RKO (cell line): ENCODE data around the gene MCC.

Source experiments
- DNase-seq: peaks from one replicate; pipeline ENCODE4 v3.0.0-alpha.2; 2016; ENCODE audit warnings: low spot score

Gene MCC

GRCh38 chr5:113202287-113202686 lies 286.0 kb downstream of the MCC start:
- DNase-seq: no peak

DNA sequence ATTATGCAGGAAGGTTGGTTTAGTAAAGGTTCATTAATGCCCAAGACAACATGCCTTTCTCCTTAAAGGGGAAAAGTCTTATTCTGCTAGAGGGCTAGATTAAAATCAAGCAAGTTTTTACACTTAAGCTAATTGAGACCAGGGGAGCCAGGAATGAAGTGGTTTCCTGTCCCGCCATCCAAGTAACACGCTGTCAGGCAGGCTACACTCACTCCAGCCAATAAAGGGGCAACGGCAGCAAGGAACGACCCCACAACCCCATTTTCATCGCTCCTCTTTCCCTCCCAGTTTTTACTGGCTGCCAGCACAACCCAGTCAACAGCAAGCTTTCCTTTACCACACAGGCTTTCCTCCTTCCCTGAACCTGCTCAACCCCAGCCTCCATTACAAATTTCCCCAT lies 286.5 kb downstream of the MCC start:
- DNase-seq: no peak

- DNase-seq: no peak
Measured at GRCh38 chr5:113199122-113199905, 288.9 kb downstream of the MCC start.

DNA sequence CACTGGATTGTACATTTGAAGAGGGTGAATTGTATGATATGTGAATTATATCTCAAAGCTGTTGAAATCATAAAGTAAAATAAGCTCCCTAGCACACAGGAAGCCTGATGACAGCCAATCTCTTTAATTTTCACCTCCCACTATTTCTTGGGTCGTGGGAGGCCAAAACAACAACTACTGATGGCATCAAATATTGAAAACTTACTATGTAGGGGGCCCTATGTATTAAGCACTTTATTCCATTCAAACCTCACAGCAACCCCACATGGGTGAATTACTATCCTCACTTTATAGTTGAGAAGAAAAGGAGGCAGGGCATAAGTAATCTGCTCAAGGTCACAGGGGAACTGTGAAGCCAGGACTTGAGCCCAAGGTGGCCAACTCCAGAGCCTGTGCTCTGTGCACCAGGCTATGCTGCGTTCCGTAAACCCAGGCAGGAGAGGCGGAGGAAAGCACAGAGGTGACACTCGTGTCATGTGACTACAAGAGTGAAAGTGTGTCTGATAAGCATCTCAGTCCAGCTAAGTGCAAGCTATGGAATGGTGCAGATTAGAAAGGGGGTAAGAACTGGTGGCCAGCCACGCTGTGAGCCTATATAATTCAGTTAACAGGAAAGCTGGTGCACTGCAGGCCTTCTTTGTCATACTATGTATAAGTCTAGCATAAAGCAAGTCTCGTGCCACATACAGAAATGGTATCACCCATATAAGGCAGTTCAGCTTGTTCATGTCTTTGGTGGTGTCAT lies 290.6 kb downstream of the MCC start:
- no peak for DNase-seq

GRCh38 chr5:113195771-113196170 lies 292.5 kb downstream of the MCC start:
- no peak for DNase-seq

- DNase-seq: no peak
Measured at GRCh38 chr5:113195251-113195650, 293.0 kb downstream of the MCC start.

DNA sequence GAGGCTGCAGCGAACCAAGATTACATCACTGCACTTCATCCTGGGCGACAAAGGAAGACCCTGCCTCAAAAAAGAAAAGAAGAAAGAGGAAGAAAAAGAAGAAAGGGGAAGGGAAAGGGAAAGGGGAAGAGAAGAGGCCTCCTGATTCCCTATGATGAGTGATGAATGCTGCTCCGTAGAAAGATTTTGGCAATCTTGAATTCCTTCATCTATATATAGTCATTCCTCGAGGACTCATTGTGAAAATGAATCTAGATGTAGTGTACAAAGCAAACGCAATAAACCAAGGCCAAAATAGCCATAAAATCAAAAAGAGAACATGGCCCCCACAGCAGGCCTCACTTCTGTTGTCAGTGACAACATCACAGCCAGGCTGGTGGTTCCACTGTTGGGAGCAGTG lies 293.7 kb downstream of the MCC start:
- DNase-seq: no peak

DNA sequence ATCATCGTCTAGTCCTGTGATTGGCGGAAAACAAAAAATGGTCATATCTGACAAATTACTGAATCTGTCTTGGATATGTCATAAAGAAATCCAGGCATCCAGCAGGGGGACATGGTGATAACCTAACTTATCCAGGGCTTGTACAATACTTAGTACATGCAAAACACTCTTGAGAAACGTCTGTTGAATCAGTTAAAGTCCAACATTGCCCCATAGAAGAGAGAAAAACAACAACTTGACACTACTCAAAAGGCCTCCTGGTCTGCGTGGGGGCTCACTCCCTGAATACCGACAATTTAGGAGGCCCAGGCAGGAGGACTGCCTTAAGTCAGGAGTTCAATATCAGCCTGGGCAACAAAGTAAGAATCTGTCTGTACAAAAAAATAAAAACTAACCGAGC lies 294.1 kb downstream of the MCC start:
- no peak for DNase-seq

DNA sequence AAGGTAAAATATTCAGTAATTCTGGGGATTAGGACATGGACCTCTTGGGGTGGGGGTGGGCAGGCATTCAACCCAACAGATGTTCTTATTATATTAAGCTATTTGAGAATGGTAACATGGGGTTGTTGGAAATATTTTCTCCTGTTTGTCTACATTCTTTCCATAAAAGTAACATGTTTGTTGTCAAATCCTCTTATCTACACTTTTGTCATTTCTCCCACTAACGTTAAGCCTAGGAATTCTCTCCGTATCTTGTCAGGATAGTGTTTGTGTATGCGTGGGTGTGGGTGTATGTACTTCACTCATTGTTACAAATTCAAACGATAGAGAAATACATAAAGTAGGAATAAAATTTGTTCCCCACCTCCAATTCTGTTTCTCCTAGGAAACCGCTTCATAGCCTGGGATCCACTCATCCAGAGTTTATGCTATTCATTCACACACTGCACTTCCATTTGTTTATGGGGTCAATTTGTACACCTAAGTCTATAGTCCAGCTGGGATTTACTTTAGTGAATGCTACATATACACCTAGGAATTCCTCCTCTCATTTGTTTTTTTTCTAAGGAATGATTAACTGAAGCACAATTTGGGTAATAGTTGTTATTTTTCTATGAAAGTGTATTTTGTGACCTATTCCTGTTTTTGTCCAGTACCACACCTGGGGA lies 294.8 kb downstream of the MCC start:
- no peak for DNase-seq

DNA sequence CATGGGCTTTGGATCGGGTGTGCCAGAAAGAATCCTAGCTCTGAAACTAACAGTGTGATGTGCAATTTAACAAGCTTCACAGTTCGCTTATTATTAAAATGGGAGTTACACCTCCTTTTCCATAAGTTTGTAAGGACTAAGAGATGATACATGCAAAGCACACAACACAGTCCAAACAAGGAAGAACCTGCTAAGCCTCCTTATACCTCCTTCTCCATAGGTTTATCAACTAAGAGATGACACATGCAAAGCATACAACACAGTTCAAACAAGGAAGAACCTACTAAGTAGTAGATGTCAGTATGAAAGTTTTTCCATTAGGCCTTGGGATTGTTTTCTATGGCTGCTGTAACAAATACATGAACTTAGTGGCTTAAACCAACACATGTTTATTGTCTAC lies 295.7 kb downstream of the MCC start:
- no peak for DNase-seq

- no peak for DNase-seq
Measured at GRCh38 chr5:113190347-113190746, 297.9 kb downstream of the MCC start.

- no peak for DNase-seq
Measured at GRCh38 chr5:113189291-113189690, 299.0 kb downstream of the MCC start.

- DNase-seq: no peak
Measured at GRCh38 chr5:113188436-113188835, 299.8 kb downstream of the MCC start.

DNA sequence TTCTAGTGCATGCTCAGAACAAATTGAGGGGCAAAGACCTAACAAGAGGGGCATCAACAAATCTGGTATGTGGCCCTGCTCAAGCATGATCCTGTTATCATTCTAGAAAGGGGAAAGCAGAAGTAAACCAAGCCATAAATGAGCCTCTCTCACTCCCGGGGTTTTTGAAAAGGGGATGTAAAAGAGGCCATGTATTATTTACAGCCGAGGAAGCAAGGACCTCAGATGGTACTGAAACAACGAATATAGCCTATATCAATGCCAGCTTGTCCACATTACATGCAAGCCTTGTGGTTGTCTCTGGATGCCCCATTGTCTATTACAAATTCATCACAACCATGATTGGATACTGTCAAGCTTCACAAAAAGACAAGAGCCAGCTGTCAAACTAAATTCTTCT lies 300.3 kb downstream of the MCC start:
- DNase-seq: no peak

DNA sequence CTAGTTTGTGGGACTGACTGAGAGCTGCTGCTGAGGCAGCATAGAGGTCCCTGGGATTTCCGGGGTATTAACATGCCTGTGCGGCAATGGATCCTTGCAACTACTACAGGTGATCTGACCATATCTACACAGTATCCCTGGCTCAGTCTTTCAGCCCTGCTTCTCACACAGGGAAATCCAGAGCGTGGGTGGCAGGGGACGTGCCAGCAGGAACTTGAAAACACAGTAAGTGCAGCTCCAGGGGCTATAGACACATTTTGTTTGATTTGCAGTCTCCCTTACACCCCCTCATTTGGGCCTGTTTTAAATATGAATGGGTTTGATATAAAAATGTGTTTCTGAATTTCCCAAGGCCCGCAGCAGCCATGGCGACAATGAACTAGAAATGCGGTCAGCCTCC lies 302.2 kb downstream of the MCC start:
- no peak for DNase-seq

DNA sequence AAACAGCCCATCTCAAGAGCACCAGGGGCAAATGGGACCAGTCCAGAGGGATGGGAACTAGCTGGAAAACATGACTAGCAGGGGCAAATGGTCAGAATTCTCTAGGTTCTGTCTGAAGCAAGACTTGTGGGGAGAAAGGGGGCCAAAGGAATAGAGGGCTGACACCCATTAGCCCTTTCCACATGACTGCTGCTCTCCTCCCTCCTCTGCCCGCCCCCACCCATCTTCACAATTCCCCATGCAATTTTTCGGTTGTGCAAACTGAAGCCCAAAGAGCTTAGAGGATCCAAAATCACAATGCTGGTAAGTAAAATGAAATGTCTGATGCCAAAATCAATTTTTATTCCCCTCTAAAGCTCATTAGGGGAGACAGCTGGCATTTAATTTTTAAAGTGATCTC lies 304.6 kb downstream of the MCC start:
- no peak for DNase-seq

- DNase-seq: no peak
Measured at GRCh38 chr5:113182658-113183344, 305.5 kb downstream of the MCC start.

DNA sequence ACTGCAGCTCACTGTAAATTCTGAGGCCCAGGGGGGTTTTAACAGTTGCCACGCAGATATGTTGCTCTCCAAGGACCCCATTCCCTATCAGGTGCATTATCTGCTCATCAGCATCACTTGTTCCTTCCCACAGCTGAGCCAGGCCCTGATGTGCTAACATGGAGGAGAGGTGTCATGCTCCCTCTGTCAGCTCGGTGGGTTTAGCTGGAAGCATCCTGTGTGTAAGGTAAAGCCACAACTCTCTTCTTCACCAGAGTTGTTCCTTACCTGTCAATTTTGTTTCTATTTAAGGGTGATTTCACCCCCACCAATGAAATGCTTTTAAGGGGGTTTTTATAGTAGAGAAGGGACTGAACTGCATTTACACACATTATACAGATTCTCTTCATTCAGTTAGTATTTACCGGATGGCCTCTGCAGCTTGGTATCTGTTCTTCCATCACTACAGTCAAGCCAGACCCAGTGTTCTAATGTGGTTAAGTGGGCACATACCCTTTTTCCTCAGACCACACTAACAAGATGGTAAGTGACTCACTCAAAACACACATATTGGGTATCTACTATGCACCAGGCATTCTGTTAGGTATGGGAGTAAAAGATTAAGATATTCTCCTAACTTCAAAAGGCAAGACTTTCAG lies 306.3 kb downstream of the MCC start:
- no peak for DNase-seq

DNA sequence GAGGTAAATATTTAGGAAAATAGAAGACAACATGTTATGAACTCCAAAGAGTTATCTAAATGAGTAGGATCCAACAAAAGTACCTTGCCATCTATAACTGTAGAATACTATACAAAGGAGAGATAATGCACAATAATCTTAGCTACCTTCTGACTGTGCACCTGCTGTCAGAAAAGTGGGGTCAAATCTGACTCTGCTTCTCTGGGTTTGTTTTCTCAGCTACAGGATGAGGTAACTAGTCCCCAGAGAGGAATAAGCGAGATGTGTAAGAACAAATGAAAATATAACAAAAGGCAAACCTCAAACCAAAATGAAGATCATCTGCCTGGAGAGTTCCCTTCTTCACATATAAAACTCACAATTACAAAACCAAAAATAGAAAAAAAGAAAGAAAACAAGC lies 306.8 kb downstream of the MCC start:
- no peak for DNase-seq

GRCh38 chr5:113179156-113179555 lies 309.1 kb downstream of the MCC start:
- no peak for DNase-seq

GRCh38 chr5:113178073-113178779 lies 310.0 kb downstream of the MCC start:
- DNase-seq: no peak
